Panc1 (cell line): Measurements from ENCODE around the gene P2RX2.

ENCODE experiments used
- POLR2AphosphoS5 ChIP-seq: IDR thresholded peaks from 2 replicates; pipeline ENCODE4 v1.6.1; 2012; ENCODE audit warnings: mild to moderate bottlenecking, low read depth, low read length, moderate library complexity
- TCF7L2 ChIP-seq: IDR thresholded peaks from 2 replicates; pipeline ENCODE4 v1.6.1; 2011; ENCODE audit warnings: mild to moderate bottlenecking, low read depth, low read length, inconsistent platforms
- TF ChIP-seq, protein P1 (sequence below): fragments of 450-650 bp; IDR thresholded peaks from 2 replicates; pipeline ENCODE4 v1.5.1; 2017; ENCODE audit warnings: mild to moderate bottlenecking

- TF ChIP-seq, protein P1, sequence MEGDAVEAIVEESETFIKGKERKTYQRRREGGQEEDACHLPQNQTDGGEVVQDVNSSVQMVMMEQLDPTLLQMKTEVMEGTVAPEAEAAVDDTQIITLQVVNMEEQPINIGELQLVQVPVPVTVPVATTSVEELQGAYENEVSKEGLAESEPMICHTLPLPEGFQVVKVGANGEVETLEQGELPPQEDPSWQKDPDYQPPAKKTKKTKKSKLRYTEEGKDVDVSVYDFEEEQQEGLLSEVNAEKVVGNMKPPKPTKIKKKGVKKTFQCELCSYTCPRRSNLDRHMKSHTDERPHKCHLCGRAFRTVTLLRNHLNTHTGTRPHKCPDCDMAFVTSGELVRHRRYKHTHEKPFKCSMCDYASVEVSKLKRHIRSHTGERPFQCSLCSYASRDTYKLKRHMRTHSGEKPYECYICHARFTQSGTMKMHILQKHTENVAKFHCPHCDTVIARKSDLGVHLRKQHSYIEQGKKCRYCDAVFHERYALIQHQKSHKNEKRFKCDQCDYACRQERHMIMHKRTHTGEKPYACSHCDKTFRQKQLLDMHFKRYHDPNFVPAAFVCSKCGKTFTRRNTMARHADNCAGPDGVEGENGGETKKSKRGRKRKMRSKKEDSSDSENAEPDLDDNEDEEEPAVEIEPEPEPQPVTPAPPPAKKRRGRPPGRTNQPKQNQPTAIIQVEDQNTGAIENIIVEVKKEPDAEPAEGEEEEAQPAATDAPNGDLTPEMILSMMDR: no peak
- TF ChIP-seq POLR2AphosphoS5 (no peak), TCF7L2 (no peak)
These were observed 38.6 kb downstream of the P2RX2 start for GRCh38 chr12:132657004-132657727.
